ENCODE data around the gene CACNA1I.

GRCh38 chr22:39571538-39571937 is 985 bp downstream of the CACNA1I start:
- TF ChIP-seq POLR2A (IDR thresholded peaks at IDR 0.05; ENCODE audit: low read depth, low read length) (no peak), POLR2AphosphoS5 (IDR thresholded peaks at IDR 0.05; ENCODE audit: low read depth, low read length) (no peak), TAF1 (IDR thresholded peaks at IDR 0.05; ENCODE audit: borderline replicate concordance, low read depth, low read length) (no peak)
